GM21423 (cell line): ENCODE measurements around the gene FBXO28.

Experiments used
- ATAC-seq: cut with Tn5 transposase; IDR thresholded peaks from one replicate; pipeline ENCODE4 v1.9.1; 2021; ENCODE audit warnings: mild to moderate bottlenecking, moderate library complexity; ENCODE audit not compliant: unreplicated experiment

The FBXO28 gene

DNA sequence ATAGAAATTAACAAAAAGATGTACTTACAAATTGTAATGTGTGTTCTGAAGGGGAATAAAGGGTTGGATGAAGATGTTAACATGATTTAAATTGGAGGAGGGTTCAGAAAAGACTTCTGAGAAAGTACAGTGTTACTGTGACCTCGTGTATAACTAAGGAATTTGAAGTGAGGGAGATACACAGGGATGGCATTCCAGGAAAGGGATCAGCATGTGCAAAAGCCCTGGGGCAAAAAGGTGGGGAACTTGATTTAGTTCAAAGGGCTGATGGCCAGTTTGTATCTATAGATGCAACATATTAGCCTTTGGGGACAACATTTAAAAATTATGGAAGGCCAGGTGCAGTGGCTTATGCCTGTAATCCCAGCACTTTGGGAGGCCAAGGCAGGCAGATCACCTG lies 35.8 kb downstream of the FBXO28 start:
- ATAC-seq = no peak

DNA sequence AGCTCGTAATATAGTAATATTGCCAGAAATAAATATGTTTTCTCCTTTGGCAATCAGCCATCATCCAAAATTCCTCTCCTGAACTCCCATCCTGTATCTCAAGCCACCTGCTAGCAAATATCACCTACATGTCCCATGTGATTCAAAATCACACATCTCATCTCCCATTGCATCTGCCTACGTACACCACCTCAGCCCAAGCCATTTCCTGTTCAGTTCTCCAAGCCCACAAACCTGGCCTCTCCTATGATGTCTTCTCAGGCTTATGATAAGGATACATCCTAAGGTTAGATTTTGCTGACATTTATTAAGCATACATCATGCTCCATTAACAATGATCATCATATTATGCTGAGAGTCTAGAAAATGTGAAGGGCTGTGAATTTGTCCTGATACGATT lies 37.2 kb downstream of the FBXO28 start:
- no peak for ATAC-seq

DNA sequence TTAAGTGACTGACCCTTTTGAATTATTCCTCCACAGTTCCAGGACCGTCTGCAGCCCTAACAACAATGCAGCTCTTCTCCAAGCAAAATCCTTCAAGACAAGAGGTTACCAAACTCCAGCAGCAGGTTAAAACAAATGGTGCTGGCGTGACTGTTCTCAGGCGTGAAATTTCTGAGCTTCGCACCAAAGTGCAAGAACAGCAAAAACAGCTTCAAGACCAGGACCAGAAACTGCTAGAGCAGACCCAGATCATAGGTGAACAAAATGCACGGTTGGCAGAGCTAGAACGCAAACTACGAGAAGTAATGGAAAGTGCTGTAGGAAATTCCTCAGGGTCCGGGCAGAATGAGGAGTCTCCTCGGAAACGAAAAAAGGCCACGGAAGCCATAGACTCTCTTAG lies 43.4 kb downstream of the FBXO28 start:
- ATAC-seq = no peak

DNA sequence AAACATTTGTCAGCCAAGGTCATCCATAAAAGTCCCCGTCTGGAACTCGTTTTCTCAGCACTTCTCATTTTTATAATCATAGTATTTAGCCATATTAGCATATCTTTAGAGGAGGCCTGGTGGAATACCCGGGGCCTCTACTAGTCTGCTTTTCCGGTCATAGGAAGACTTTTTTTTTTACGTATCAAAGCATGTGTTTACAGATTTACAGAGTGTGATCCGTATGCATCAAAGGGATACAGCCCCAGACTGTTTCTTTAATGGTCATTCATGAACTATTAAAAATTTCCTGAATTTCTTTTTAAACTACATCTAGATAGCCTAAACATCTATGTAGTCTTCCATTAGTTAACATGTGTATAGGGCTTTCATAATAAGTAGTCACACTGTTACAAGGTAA lies 45.6 kb downstream of the FBXO28 start:
- no peak for ATAC-seq

DNA sequence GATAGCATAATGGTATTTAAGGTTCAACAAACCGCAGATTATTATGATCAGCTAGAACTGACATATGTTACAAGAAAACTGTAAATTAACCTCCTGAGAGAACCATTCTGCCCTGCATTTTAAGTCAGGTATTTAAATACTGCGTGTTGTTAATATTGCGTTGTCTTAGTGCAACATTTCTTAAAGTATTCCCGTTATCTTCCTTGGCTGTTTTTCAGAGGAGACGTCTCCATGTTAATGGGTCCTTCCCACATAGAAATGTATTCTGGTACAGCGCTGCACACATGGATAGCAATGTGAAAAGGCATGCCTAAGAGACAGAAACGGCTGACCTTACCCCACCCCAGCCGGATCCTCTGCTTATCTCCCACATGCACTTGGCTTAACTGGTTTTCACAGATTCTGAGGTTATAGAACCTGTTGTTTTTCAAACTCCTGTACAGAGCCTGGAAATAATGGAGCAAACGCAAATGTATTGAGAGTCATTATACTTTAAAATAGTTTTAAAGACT lies 46.3 kb downstream of the FBXO28 start:
- ATAC-seq = no peak

DNA sequence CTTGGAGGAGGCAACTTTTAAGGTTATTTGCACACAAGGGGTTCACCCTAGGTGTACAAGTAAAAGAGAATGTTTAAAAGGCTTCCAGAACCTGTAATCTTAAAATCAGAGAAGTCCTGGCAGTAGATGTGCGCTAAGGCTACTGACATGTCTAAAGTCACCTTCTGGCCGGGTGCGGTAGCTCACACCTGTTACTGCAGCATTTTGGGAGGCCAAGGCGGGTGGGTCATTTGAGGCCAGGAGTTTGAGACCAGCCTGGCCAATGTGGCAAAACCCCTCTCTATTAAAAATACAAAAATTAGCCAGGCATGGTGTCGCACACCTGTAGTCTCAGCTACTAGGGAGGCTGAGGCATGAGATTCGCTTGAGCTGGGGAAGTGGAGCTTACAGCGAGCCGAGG lies 48.9 kb downstream of the FBXO28 start:
- ATAC-seq = no peak

DNA sequence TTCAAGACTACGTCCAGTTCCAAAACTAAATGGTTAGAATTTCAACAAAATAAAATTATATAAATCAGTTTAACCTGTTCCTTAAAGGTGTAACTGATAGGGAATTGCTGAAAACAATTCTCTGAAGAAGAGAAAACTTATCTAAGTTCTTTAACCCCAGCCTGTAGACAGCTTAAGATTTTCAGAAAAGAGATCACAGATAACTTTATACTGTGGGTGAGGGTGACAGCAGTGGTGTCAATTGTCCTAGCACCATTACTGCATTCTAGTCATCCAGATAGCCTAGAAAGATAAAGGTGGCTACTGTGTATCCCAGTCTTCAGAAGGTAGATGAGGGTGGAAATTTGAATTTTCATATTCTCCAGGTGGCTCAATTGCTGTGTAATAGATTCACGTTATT lies 49.4 kb downstream of the FBXO28 start:
- ATAC-seq = no peak

DNA sequence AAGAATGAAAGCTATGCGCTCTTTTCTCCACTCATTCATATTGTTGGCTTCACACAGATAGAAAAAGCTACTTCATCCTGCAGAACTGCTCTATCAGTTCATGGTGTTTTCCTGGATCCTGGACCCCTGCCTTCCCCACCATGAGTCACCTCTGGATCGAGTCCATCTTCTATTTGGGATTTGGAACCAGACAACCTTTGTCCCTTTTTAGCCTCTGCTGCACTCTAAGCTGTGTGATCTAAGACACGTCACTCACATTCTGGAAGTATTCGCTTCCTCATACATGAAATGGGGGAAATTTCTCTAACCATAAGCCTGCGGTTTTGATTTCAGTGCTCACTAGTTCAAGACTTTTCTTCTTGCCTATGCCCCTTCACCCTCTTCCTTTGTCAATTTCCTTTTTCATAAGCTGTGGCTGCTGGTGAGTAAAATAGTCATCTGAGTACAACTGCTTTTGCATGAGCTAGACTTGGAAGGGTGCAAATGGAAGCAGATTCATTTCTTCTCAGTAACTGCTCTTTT lies 55.0 kb downstream of the FBXO28 start:
- peak; percentile 94 for ATAC-seq

DNA sequence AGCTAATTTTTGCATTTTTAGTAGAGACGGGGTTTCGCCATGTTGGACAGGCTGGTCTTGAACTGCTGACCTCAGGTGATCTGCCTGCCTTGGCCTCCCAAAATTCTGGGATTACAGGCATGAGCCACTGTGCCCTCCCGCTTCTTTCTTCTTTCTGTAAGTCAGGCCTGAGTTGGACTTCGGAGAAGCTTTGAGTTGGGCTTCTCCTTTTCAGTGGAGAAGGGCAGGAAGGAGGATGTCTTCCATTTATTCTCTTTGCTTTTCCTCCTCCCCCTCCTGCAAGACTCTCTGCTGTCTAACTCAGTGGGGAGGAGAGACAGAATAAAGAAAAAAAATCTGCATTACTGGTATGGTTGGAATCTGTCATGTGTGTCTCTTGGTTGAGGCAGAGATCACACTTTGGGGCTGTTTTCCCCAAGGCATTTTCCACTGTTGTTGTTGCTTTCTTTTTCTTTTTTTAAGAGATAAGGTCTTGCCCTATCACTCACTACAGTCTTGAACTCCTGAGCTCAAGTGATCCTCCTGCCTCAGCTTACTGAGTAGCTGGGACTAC lies 55.9 kb downstream of the FBXO28 start:
- no peak for ATAC-seq

DNA sequence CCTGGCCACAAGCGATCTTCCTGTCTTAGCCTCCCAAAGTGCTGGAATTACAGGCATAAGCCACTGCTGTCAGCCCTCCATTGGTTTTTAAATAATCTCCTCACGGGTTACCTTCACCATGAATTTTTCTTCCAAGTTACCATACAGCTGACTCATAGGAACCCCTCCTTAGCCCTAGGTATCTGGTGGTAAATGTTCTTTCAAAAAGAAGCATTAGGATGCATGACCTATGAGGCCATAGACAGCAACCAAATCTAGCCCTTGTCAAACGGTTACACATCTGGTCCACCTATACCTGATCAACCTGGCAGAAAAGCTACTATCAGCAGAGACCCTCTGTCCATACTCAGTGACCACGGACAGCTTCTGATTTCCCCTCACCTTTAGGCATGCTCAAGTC lies 56.4 kb downstream of the FBXO28 start:
- ATAC-seq = no peak

DNA sequence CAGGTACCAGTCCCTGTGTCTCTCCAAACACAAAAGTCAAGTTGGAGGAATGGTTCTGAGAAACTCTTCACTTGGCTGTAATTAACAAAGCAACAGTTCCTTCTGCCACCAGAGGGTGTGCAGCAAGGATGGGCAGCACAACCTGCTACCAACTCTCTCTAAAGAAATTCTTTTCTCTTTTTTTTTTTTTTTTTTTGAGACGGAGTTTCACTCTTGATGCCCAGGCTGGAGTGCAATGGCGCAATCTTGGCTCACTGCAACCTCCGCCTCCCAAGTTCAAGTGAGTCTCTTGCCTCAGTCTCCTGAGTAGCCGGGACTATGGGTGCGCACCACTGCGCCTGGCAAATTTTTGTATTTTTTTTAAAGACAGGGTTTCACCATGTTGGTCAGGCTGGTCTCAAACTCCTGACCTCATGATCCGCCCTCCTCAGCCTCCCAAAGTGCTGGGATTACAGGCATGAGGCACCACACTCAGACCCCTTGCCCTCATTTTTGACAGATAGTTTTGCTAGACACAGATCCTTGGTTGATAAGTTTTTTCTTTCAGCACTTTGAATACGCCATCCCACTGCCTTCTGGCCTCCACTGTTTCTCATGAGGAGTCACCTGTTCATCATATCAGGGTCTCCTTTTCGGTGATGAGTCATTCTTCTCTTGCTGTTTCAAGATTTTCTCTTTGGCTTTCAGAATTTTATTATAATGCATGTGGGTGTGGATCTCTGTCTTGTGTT lies 57.0 kb downstream of the FBXO28 start:
- no peak for ATAC-seq

DNA sequence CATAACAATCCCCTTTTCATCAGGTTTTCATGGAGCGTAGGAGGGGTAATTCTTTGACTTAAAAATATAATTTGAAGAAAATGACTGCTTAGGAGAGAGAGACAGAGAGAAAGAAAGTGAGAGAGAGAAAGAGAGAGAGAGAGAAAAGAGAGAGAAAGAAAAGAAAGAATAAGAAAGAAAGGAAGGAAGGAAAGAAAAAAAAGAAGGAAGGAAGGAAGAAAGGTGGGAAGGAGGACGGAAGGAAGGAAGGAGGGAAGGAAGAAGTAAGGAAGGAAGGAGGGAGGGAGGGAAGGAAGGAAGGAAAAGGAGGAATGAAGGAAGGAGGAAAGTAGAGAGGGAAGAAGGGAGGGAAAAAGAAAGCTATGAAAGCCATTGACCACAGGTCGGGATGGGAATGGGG lies 58.3 kb downstream of the FBXO28 start:
- no peak for ATAC-seq

DNA sequence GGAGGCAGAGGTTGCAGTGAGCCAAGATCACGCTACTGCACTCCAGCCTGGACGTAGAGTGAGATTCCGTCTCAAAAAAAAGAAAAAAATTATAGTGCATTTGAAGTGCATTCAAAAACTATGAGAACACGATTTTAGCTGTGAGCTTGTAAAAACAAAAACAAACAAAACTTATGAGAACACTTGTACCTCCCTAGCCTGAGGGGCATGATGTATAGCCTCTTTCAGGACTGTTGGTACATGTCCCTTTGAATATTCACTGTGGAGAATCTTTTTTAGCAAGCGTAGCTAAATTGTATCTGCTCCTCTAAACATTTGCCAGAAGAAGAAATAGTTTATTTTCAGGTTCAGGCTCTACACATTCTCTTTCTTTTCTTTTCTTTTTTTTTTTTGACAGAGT lies 59.6 kb downstream of the FBXO28 start:
- ATAC-seq = no peak

DNA sequence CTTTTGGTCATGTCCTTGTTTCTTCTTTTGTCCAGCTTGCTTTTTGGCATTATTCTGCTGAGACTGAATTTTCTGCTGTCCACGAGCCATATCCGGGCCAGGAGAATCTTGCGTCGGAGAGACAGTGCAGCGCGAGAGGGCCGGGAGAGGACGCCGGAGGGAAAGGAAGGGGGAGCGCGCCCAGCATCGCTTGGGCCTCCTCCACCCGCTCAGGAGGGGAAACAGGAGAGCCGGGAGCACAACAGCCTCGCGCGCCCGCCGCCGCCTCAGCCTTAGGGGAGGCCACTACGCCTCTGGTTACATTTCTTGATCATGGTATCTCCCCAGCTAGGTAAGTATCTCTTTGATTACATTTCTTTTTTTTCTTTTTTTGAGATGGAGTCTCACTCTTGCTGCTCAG lies 61.7 kb downstream of the FBXO28 start:
- ATAC-seq = no peak

DNA sequence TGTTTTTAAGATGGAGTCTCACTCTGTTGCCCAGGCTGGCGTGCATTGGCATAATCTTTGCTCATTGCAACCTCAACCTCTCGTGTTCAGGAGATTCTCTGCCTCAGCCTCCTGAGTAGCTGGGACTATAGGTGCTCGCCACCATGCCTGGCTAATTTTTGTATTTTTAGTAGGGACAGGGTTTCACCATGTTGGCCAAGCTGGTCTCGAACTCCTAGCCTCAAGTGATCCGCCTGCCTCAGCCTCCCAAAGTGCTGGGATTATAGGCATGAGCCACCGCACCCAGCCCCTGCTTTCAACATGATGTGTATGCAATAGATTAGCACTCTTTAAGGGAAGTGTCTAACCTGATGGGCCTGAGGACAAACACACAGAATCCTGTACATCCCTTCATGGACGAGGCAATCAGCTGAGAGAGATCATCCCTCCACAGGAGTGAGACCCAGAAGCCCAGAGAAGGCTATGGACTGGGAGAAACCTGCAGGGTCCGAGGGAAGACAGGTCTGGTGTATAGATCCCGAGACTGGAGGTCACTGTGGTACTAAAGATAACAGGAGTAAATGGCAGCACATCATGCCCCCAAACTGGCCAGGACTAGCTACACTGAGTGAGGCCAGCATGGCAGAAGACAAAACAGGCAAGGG lies 63.6 kb downstream of the FBXO28 start:
- ATAC-seq = no peak

DNA sequence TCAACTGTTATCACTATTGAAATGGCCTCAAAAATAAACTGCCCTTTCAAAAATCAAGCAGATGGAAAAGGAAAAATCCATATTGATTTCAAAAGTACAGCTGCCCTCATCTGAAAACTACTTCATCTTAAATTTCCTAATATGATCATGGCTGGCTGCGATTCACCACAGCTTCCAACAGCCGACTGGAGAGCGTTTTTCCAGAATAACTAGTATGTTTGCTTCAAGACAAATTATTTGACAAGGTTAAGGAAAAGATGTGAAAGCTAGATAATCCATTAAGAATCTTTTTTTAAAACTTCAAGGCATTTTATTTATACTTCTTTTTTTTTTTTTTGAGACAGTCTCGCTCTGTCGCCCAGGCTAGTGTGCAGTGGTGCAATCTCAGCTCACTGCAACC lies 65.0 kb downstream of the FBXO28 start:
- ATAC-seq = no peak

DNA sequence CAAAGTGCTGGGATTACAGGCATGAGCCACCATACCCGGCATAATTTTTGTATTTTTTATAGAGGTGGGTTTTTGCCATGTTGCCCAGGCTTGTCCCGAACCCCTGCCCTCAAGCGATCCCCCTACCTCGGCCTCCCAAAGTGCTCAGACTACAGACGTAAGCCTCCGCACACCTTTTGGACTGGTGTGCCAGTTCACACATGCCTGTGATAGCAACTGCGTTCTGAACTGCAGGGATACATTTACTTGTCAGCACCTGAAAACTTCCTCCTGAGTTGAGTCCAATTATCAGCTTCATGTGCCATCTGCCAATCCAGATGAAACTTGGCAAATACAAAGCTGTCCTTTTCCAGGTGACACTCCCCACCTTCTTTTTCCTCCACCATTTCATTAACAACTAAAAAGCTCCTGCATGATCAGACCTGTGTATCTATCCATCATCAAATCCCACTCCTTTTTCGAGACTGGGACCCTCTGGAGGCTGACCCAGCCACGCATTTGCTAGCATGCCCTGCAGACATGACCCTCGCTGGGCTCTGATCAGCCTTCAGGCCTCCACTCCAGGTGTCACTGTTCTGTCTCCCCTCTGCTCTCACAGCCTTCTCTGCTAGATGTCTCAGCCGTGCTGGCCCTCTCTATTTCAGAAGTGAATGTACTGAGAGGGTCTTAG lies 67.0 kb downstream of the FBXO28 start:
- ATAC-seq = no peak

DNA sequence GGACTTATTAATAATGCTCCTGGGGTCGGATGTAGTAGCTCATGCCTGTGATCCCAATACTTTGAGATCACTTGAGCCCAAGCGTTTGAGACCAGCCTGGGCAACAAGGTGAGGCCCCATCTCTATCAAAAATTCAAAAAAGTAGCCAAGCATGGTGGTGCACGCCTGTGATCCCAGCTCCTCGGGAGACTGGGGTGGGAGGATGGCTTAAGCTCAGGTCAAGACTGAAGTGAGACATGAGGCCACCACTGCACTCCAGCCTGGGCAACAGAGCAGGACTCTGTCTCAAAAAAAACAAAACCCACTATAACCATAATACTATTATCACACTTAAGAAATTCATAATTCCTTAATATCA lies 67.5 kb downstream of the FBXO28 start:
- ATAC-seq = no peak

DNA sequence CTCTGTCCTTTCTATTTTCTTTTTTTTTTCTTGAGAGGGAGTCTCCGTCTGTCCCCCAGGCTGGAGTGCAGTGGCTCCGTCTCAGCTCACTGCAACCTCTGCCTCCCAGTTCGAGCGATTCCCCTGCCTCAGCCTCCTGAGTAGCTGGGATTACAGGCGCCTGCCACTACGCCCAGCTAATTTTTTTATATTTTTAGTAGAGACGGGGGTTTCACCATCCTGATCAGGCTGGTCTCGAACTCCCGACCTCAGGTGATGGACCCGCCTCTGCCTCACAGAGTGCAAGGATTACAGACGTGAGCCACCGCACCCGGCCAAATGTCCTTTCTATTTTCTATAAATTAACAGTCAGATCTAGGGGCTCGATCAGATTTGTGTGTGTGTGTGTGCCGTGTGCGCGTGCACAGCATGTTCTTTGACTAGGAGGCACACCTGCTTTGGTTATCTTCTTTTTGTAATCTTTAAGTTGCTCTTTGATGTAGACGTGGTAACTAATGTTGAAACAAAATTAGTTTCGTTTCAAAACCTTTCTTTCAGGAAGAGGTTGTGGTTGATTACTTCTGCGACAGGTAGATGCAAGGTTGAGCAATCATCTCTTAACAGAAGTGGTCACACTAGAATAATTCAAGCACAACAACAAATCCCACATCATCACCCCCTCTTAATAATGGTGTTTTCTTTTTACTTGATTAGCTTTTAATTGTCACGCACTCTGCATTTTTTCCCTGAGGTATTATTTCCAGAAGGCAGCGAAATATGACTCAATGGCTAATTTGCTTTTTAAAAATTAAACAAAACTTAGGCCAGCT lies 68.3 kb downstream of the FBXO28 start:
- peak; percentile 46 for ATAC-seq

DNA sequence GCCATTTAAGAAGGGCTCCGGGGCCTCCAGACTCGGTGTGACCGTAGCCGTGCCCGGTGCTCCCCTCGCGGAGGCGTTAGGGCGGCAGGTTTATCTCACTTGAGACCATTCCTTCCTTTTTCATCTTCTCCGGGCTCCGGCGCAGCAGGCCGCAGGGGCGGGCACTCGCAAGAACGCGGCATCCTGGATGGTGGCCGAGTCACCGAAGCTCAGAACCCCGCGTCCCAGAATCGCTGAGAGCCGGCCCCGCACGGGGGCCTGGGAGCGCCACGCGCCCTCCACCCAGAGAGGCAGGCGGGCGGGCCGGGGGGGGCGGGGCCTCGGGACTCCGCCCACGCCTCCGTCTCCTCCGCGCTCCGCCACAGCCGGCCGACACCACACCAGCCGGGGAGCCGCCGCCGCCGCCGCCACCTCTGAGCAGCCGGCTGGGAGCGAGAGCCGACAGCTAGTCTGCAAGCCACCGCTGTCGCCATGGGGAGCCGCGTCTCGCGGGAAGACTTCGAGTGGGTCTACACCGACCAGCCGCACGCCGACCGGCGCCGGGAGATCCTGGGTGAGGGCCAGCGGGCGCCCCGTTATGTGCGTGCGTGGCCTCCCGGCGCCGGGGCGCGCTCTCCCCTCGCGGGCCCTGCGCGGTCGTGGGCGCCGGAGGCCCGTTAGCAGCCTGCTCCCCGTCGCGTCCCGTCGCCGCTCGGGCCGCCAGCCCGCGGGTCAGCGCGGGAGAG lies 69.1 kb downstream of the FBXO28 start, which contains the start of gene DEGS1:
Gene DEGS1 (plus strand): TSS at position 375 of the 725 bp plus-strand sequence. CDS start 97 bp downstream, at position 472.
- peak; percentile 64 for ATAC-seq
